Glutamatergic neuron (in vitro differentiated cells): ENCODE data around the gene FBLL1. TPM values are rescaled to one million over a fixed set of nuclear protein-coding genes. Genes with fewer than 3 reads are reported as not detected.
"Not testable (repeated sequence)": the region's sequence is repeated elsewhere in the genome, so short reads cannot be mapped to it uniquely, and the experiment has no call there.

Experiments
- DNase-seq: peaks from one replicate; pipeline ENCODE4 v3.0.0; 2022
- H3K27ac Mint-ChIP-seq: one replicate; pipeline ENCODE4 v1.8.0; 2020; ENCODE audit warnings: mild to moderate bottlenecking, mixed read lengths, inconsistent platforms; ENCODE audit not compliant: unreplicated experiment
- H3K27me3 Mint-ChIP-seq: one replicate; pipeline ENCODE4 v1.8.0; 2020; ENCODE audit warnings: mild to moderate bottlenecking, moderate library complexity, mixed read lengths, inconsistent platforms; ENCODE audit not compliant: unreplicated experiment
- H3K36me3 Mint-ChIP-seq: one replicate; pipeline ENCODE4 v1.8.0; 2020; ENCODE audit warnings: mild to moderate bottlenecking, mixed read lengths, inconsistent platforms; ENCODE audit not compliant: unreplicated experiment
- H3K4me1 Mint-ChIP-seq: one replicate; pipeline ENCODE4 v1.8.0; 2020; ENCODE audit warnings: mild to moderate bottlenecking, low read depth, mixed read lengths, inconsistent platforms; ENCODE audit not compliant: unreplicated experiment
- H3K4me3 Mint-ChIP-seq: one replicate; pipeline ENCODE4 v1.8.0; 2020; ENCODE audit warnings: mild to moderate bottlenecking, mixed read lengths, inconsistent platforms; ENCODE audit not compliant: unreplicated experiment
- H3K9me3 Mint-ChIP-seq: one replicate; pipeline ENCODE4 v1.8.0; 2020; ENCODE audit warnings: mild to moderate bottlenecking, moderate library complexity, mixed read lengths, inconsistent platforms; ENCODE audit not compliant: unreplicated experiment
- CTCF ChIP-seq: fragments of 200-600 bp; sonication (generic); IDR thresholded peaks from one replicate; pipeline ENCODE4 v1.5.0; 2021; ENCODE audit not compliant: partially characterized antibody, unreplicated experiment
- total RNA-seq: library from RNA; stranded (reverse); fragmentation: NEBNext Ultra II Directional; extraction: Animal tissue kit (Norgen Biotek cat#: 25700); gene quantifications from one replicate; pipeline ENCODE4 v1.2.1, GENCODE V29; 2021; ENCODE audit not compliant: unreplicated experiment

Gene FBLL1
- total RNA-seq, 1 donor from 2014 or later, result 66.2 TPM

- peaks cover 1% of the 10 kb centered on the region for H3K4me1 Mint-ChIP-seq
- no peak for DNase-seq
- no peaks in the 10 kb centered on the region for H3K9me3 Mint-ChIP-seq
- no peak for TF ChIP-seq CTCF
- no peaks in the 10 kb centered on the region for H3K36me3 Mint-ChIP-seq
- peak overlapping the region; percentile 50 for H3K27ac Mint-ChIP-seq
- no peaks in the 10 kb centered on the region for H3K27me3 Mint-ChIP-seq
- no peak overlapping the region for H3K4me3 Mint-ChIP-seq
These were observed 33.2 kb downstream of the FBLL1 start for GRCh38 chr5:168562279-168562678.

GRCh38 chr5:168563959-168564358 lies 34.9 kb downstream of the FBLL1 start:
- no peaks in the 10 kb centered on the region for H3K36me3 Mint-ChIP-seq
- no peak overlapping the region for H3K4me3 Mint-ChIP-seq
- H3K4me1 Mint-ChIP-seq, result peaks cover 4% of the 10 kb centered on the region
- H3K27me3 Mint-ChIP-seq, result no peaks in the 10 kb centered on the region
- TF ChIP-seq CTCF, result no peak
- DNase-seq, result no peak
- no peaks in the 10 kb centered on the region for H3K9me3 Mint-ChIP-seq
- no peak overlapping the region for H3K27ac Mint-ChIP-seq

GRCh38 chr5:168568738-168569137 lies 39.6 kb downstream of the FBLL1 start:
- H3K4me1 Mint-ChIP-seq, result peaks cover 17% of the 10 kb centered on the region
- H3K36me3 Mint-ChIP-seq, result no peaks in the 10 kb centered on the region
- H3K27me3 Mint-ChIP-seq, result peaks cover 6% of the 10 kb centered on the region
- H3K9me3 Mint-ChIP-seq, result no peaks in the 10 kb centered on the region
- H3K4me3 Mint-ChIP-seq, result no peak overlapping the region
- no peak for TF ChIP-seq CTCF
- no peak overlapping the region for H3K27ac Mint-ChIP-seq
- no peak for DNase-seq

- H3K4me3 Mint-ChIP-seq, result no peak overlapping the region
- no peak for TF ChIP-seq CTCF
- DNase-seq, result no peak
These were observed 41.6 kb downstream of the FBLL1 start for GRCh38 chr5:168570490-168571328.

GRCh38 chr5:168573663-168574062 lies 44.6 kb downstream of the FBLL1 start:
- not testable (repeated sequence) for H3K27me3 Mint-ChIP-seq, H3K4me3 Mint-ChIP-seq, DNase-seq, H3K9me3 Mint-ChIP-seq, H3K27ac Mint-ChIP-seq, H3K36me3 Mint-ChIP-seq
- H3K4me1 Mint-ChIP-seq, result peaks cover 29% of the 10 kb centered on the region

More at GRCh38 chr5:168570490-168571328, 41.6 kb downstream of the FBLL1 start:
- H3K9me3 Mint-ChIP-seq, result no peaks in the 10 kb centered on the region
- peaks cover 23% of the 10 kb centered on the region for H3K4me1 Mint-ChIP-seq
- no peak overlapping the region for H3K27ac Mint-ChIP-seq
- H3K27me3 Mint-ChIP-seq, result peaks cover 6% of the 10 kb centered on the region
- H3K36me3 Mint-ChIP-seq, result no peaks in the 10 kb centered on the region

- H3K9me3 Mint-ChIP-seq, H3K4me3 Mint-ChIP-seq, H3K27me3 Mint-ChIP-seq, H3K36me3 Mint-ChIP-seq, H3K27ac Mint-ChIP-seq, DNase-seq: not testable (repeated sequence)
- peaks cover 29% of the 10 kb centered on the region for H3K4me1 Mint-ChIP-seq
These were observed 45.1 kb downstream of the FBLL1 start for GRCh38 chr5:168574156-168574555.
